Measurements from ENCODE around the gene CAB39L.

DNA sequence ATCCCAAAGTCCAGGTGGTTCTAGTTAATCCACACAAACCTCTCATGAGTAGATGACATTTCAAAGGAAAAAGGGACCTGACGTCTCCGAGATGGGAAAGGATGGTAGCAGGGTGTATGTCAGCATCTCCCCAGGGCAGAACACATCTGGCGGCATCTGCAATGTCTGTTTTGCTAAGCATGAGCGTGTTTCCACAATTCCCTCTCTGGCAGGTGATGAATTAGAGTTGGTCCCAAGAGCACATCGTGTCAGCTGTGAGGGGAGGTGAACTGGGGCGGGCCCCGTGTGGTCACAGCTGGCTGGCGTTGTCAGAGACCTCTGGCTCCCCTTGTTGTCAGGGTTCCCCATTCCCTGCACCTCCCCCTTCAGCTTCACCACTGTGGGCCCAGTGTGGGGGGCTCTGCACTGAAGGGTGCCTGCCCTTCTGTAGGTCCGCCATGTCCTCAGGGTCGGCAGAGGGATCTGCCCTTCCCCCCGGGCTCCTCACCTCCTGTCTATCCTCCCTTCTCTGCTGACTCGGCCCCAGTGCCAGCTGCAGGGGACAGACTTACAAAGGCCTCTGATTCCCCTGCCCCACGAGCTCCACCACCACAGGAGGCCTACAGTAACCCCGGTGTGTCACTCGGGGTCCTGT lies 138.0 kb downstream of the CAB39L start:
- TF ChIP-seq, protein P1, sequence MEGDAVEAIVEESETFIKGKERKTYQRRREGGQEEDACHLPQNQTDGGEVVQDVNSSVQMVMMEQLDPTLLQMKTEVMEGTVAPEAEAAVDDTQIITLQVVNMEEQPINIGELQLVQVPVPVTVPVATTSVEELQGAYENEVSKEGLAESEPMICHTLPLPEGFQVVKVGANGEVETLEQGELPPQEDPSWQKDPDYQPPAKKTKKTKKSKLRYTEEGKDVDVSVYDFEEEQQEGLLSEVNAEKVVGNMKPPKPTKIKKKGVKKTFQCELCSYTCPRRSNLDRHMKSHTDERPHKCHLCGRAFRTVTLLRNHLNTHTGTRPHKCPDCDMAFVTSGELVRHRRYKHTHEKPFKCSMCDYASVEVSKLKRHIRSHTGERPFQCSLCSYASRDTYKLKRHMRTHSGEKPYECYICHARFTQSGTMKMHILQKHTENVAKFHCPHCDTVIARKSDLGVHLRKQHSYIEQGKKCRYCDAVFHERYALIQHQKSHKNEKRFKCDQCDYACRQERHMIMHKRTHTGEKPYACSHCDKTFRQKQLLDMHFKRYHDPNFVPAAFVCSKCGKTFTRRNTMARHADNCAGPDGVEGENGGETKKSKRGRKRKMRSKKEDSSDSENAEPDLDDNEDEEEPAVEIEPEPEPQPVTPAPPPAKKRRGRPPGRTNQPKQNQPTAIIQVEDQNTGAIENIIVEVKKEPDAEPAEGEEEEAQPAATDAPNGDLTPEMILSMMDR (conservative IDR thresholded peaks at IDR 0.05; ENCODE audit: low read length), result no peak
- no peak for TF ChIP-seq EZH2phosphoT487 (IDR thresholded peaks at IDR 0.05; ENCODE audit: borderline replicate concordance, low read depth, low read length)
